DND-41 (cell line): ENCODE results near the gene TGFBRAP1.

Experiments used
- CTCF ChIP-seq: IDR thresholded peaks from 2 replicates; pipeline ENCODE4 v1.5.1; 2012; ENCODE audit warnings: borderline replicate concordance, low read length, moderate library complexity, mild to moderate bottlenecking; ENCODE audit not compliant: poor library complexity, severe bottlenecking; ENCODE audit errors: extremely low read depth
- EZH2 ChIP-seq: IDR thresholded peaks from 3 replicates; pipeline ENCODE4 v1.6.1; 2012; ENCODE audit warnings: borderline replicate concordance, low read depth, mild to moderate bottlenecking, moderate library complexity, low read length, inconsistent platforms; ENCODE audit not compliant: severe bottlenecking

GRCh38 chr2:105339414-105339813 is 9.9 kb upstream of the TGFBRAP1 start:
- TF ChIP-seq CTCF (no peak), EZH2 (no peak)
